Stimulated activated naive CD8-positive, alpha-beta T cell treated with anti-CD3 and anti-CD28 coated beads, Interleukin-15, Interleukin-2, amounts not matched to agents 100 U/mL and 50 U/mL, for 24 hours (primary cell): ENCODE measurements around the gene DCP1A.
"Not testable (repeated sequence)": the region's sequence is repeated elsewhere in the genome, so short reads cannot be mapped to it uniquely, and the experiment has no call there.

Experiments
- ATAC-seq: fragments of 150-1000 bp; cut with Tn5 transposase; one replicate; pipeline ENCODE4 v1.10.0; 2021
- DNase-seq: peaks from one replicate; pipeline ENCODE4 v3.0.0; 2021

The DCP1A gene

DNA sequence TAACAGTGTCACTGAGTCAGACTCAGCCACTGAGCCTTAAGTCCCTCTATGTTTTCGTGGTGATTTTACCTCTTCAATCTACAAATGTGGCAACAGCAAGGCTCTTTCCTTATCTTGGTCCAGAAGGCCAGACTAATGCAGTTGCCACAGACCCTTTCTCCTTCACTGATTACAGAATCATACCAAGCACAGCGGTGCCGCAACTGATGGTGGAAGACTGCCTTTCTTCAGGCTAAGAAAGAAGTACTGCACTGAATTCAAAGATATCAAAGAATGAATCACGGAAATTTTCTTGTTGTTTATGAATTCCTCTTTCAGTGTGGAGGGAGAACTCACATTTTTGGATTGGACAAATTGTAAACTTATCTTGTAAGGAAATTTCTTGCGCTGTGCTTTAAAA is 18.6 kb downstream of the DCP1A start:
- ATAC-seq (no peak), DNase-seq (no peak)

DNA sequence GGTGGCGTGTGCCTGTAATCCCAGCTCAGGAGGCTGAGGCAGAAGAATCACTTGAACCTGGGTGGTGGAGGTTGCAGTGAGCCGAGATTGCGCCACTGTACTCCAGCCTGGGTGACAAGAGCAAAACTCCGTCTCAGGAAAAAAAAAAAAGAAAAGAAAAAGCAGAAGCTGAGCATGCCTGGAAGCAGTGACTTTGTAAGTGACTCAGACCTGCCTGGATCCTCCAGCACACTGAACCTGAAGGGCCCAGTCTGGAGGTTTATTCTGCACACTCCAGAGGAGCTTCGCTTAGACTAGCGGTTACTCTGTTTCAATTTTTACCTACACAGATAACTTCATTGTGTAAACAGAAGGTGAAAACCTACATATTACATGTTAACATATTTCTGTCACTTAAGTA is 19.4 kb downstream of the DCP1A start:
- not testable (repeated sequence) for DNase-seq, ATAC-seq

DNA sequence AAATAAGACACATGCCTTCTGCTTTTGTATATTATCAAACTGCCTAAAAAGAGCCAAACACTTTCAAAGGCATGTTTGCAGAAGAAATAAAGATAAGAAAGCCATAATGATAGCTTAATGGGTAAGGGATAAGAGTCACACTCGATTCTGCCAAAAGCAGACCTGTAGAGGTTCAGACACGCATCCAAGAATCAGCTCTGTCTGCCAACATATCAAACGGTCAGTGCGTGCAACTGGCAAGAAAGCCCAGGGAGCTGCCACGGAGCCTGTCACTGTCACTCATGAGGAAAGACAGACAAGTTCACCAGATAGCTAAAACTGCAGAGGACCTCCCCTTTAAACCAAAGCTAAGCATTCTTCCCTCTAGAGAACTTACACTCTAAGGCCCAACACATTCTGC is 23.2 kb downstream of the DCP1A start:
- ATAC-seq (no peak), DNase-seq (no peak)

DNA sequence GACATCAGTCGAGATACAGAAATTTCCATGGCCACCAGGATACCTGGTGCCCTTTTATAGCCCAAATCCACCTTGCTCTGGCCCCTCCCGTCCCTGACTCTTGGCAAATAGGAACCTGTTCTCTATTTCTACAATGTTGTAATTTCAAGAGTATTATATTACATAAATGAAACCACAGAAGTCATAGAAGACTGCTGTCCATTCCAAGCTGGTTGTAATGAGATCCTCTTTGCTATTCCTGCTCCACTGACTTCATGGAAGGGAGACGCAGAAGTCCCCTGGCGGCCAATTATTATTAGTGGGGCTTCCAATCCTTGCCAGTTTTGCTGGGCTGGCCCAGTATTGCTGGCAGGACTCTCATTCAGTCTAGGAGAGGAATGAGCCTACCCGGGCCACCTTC is 26.6 kb downstream of the DCP1A start:
- ATAC-seq: no peak

GRCh38 chr3:53318522-53318921 is 28.8 kb downstream of the DCP1A start:
- no peak for ATAC-seq
- no peak for DNase-seq

More for the DNA sequence above, 26.6 kb downstream of the DCP1A start:
- no peak for DNase-seq

DNA sequence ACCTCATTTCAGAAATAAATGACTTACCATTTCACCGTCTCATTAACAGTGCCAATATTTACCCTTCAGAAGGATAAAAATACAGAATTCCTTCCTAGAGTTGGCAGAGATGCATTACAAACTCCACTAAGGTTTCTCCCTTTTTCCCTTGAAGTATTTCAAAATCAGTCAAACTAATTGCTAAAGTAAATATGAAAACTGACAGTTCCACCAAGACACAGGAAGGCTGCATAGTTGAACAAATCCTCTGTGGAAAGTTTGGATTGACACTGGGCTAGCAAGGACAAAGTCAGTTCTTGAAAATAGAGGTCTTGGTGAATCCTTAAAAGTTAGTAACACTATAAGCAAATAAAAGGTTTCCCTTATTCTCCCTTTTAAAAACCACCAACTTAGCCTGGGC is 34.5 kb downstream of the DCP1A start:
- DNase-seq (no peak), ATAC-seq (no peak)

DNA sequence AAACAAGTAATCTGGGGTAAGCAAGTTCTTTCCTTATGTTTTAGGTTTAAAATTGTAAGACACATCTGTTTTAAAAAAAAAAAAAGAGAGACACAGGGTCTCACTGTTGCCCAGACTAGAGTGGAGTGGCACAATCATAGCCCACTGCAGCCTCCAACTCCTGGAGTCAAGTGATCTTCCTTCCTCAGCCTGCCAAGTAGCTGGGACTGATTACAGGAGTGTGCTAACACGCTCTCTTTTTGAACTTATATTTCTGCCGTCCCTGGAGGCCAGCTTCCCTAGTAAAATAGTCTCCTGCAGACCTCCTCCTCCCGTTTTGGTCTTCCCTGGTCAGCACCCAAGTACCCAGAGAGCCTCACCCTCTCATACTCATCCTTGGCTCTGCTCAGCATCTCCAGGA is 35.5 kb downstream of the DCP1A start:
- DNase-seq: no peak
- ATAC-seq: no peak

- no peak for ATAC-seq
- DNase-seq: no peak
Measured at GRCh38 chr3:53303957-53304356, 43.4 kb downstream of the DCP1A start.

DNA sequence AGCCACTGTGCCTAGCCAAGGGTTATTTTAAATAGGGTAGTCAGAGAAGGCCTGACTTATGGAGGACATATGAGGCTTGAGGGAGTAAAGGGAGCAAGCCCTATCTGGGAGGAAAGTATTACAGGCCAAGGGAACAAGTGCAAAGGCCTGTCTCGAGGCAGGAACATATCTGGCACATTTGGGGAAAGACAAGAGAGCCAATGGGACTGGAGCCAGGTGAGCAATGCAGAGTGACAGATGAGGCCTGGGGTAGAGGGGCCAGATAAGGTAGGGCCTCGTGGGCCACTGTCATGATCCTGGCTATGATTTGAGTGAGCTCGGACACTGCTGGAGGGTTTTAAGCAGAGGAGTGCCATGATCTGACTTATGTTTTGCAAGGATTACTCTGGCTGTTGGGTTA is 43.8 kb downstream of the DCP1A start:
- no peak for ATAC-seq
- DNase-seq: no peak

DNA sequence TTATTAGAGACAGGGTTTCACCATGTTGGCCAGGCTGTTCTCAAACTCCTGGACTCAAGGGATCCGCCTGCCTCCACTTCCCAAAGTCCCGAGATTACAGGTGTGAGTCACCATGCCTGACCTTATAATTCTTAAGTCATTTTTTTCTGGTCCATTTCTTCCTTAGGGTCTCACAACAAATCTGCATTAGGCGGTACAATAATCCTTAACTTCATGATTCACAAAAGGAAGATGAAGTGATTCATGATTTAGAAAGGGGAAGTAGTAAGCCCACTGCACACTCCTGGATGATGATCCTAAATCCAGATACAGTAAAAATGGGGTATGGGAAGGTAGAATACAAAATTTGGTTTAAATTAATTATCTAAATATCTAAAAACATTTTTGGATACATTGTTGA is 46.5 kb downstream of the DCP1A start:
- DNase-seq (no peak), ATAC-seq (no peak)

GRCh38 chr3:53299611-53300023 is 47.7 kb downstream of the DCP1A start:
- peak; percentile 43 for ATAC-seq
- DNase-seq: not testable (repeated sequence)

DNA sequence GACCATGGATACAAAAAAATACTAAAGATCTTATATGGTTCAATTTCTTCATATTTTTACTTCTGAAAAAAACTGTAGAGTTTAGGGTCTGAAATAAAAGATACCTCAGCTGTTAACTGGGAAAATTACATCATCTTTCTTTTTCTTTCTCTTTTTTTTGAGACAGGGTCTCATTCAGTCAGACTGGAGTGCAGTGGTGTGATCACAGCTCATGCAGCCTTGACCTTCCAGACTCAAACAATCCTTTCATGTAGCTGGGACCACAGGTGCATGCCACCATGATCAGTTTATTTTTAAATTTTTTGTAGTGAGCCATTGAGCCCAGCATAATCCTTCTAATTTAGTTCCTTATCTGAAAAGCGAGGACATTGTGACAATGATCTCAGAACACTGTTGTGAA is 51.9 kb downstream of the DCP1A start:
- no peak for ATAC-seq
- no peak for DNase-seq

DNA sequence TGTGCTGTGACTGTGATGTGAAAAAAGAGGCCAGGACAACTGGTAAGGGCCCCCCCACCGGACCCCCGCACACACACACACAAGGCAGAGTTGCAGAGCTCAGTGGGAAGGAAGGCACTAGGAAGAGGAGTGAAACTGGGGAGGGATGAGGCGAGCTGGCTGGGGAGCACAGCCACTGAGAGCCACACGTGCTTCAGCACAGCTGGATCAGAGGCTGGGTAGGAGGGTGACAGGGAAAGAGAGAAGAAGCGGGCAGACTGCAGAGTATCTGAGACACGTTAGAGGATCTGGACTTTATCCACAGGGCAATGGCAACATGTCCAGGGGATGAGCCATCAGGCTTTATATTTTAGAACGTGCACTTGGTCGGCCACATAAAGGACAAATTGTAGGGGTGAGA is 53.5 kb downstream of the DCP1A start:
- no peak for DNase-seq
- no peak for ATAC-seq

- ATAC-seq: no peak
Measured at GRCh38 chr3:53288214-53288613, 59.1 kb downstream of the DCP1A start.

DNA sequence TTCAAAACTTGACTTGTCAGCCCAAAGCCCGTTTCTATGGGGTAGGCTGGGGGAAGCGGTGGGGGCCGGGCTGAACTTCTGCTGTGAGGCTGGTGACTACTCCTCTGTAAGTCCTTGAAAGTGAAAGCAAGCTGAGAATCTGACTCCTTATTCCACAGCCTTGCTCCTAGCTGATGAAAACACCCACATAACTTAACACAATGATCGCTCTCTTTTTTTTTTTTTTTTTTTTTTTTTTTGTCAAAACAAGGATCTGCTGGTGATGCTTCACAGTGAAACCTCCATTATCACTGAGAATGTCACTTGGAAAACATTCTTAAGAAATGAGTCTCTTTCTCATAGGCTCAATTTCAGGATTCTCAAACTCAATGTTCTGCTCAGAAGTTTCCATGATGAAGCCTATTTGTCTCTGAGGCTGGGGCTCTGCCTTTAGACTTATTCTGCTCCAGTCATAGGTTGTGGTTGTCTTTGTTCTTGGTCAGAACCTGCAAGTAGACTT is 60.2 kb downstream of the DCP1A start:
- ATAC-seq (peak; percentile 78), DNase-seq (peak; percentile 19)

More at GRCh38 chr3:53288214-53288613, 59.1 kb downstream of the DCP1A start:
- no peak for DNase-seq

- ATAC-seq (no peak), DNase-seq (no peak)
Measured at GRCh38 chr3:53286727-53287126, 60.6 kb downstream of the DCP1A start.

- no peak for DNase-seq
- no peak for ATAC-seq
Measured at GRCh38 chr3:53282581-53282980, 64.8 kb downstream of the DCP1A start.

DNA sequence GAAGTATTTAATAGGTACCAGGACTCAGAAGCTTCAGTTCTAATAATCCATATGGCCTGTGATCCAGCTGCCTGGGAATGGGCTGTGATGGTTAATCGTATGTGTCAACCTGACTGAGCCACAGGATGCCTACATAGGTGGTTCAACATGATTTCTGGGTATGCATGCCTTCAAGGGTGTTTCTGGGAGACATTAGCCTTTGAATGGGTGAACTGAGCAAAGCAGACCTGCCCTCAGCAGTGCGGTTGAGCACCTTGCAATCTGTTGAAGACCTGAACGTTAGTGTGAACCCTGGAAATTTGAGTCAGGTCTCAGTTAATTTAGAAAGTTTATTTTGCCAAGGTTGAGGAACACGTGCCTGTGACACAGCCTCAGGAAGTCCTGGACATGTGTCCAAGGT is 68.7 kb downstream of the DCP1A start:
- no peak for ATAC-seq
- DNase-seq: no peak

- DNase-seq: no peak
- no peak for ATAC-seq
Measured at GRCh38 chr3:53274938-53275605, 72.3 kb downstream of the DCP1A start.

DNA sequence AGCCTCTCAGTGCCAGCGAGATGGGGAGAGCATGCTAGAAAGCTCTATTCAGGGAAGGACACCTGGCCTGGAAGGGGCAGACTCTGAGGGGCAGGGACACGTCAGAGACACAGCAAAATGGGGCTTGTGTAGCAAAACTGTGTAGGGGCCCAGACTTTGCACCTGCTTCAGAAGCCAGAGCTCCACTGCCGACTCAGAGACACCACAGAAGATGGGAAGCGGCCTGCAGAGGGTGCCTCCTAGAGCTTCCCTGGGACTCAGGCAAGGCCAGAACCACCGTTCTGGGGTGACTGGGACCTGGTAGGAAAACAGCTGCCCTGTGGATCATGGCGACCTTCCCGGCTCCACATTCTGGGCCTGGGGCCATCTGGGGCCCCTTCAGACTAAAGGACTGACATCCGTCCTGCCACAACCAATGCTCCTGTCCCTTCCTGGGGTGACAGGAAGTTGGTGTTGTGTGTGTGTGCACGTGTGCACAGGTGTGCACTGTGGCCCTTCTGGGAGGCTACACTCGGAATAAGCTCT is 74.1 kb downstream of the DCP1A start:
- DNase-seq: no peak

DNA sequence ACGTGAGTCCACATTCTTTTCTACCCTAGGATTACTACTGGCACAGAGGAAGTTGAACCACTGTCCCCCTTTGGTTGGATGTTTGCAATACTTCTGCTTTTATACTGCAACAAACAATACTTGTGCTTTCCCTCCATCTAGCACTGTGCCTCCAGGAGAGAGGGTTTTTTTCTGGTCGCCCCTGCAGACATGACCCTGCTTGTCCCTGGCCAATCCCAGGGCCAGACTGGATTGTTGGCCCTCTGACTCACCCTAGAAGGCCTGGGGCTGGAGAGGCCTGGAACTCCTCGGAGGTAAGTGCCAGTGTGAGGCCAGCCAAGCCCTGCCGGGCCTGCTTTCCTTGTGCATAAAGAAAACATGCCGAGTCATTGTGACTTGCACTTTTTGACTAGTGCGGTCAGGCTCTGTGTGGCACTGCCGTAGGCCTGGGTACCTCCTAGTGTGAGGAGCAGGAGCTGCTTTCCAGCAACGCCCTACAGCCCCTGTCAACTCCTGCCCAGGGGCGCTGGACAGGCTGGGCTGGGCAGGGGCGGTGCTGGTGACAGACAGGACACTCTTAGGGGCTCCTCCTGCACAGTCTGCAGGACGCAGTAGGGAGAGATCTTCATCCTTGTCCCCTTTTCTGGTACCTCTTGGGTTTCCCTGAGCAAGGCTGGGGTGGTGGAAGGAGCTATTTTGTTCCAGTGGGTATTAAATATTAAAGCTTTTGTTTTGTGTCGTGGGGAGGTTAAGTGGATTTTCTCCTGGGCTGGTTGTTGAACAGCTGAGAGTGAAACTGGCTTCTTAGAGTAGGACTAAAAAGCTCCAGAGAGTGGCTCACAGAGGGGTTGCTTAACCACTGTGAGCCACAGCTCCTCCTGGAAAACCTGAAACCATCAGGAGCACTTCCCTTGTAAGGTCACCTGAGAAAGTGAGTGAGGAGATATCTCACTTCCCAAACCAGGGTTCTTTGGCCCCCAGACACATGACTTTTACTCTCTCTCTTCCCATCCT is 77.2 kb downstream of the DCP1A start:
- ATAC-seq (peak; percentile 52), DNase-seq (no peak)

More for the DNA sequence above, 74.1 kb downstream of the DCP1A start:
- ATAC-seq: no peak

DNA sequence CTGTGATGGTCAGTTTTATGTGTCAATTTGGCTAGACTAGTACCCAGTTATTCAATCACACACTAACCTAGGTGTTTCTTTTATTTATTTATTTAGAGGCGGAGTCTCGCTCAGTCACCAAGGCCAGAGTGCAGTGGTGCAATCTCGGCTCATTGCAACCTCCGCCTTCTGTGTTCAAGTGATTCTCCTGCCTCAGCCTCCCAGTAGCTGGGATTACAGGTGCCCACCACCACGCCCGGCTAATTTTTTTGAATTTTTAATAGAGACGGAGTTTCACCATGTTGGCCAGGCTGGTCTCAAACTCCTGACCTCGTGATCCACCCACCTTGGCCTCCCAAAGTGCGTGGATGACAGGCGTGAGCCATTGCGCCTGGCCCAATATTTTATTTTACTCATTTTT is 78.2 kb downstream of the DCP1A start:
- ATAC-seq, DNase-seq: not testable (repeated sequence)

DNA sequence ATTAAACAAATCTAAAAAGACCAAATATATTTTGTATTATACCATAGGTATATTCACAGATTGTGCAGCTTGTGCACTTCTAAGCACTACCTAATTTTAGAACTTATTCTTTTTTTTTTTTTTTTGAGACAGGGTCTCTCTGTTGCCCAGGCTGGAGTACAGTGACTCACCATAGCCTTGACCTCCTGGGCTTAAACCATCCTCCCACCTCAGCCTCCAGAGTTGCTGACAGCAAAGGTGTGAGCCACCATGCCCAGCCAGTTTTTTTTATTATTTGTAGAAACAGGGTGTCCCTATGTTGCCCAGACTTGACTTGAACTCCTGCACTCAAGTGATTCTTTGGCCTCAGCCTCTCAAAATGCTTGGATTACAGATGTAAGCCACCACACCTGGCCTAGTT is 79.6 kb downstream of the DCP1A start:
- ATAC-seq (no peak), DNase-seq (no peak)
